CD4-positive, alpha-beta memory T cell (primary cell): ENCODE results near the gene CENPU. TPM values are rescaled to one million over a fixed set of nuclear protein-coding genes. Genes with fewer than 3 reads are reported as not detected.

Source experiments
- CTCF ChIA-PET: fragments of 350-600 bp; sonication (Branson Sonifier 250); formaldehyde crosslinking; loops from one replicate; lab custom pipeline; 2021; ENCODE audit warnings: inconsistent platforms; ENCODE audit not compliant: partially characterized antibody; lab: Charles Lee
- POLR2A ChIA-PET: fragments of 350-600 bp; sonication (Branson Sonifier 250); formaldehyde crosslinking; loops from one replicate; lab custom pipeline; 2021; ENCODE audit not compliant: partially characterized antibody; lab: Charles Lee
- DNase-seq, 5 donors: peaks; one replicate each; pipeline versions ENCODE4 v3.0.0 to v3.0.0-alpha.2; 2020 to 2022; ENCODE audit warnings: mixed read lengths in 1 of 5
- H3K27ac ChIP-seq: one replicate; pipeline ENCODE4 v1.7.0; 2013; ENCODE audit warnings: low read depth, low read length
- H3K27me3 ChIP-seq: 2 replicates; pipeline ENCODE4 v1.7.0; 2013; ENCODE audit warnings: mild to moderate bottlenecking, low read length, moderate library complexity; ENCODE audit not compliant: insufficient read depth
- H3K36me3 ChIP-seq: 2 replicates; pipeline ENCODE4 v1.7.0; 2013; ENCODE audit warnings: mild to moderate bottlenecking, low read length, moderate library complexity; ENCODE audit not compliant: insufficient read depth
- H3K4me1 ChIP-seq: 2 replicates; pipeline ENCODE4 v1.7.0; 2013; ENCODE audit warnings: mild to moderate bottlenecking, low read length, moderate library complexity; ENCODE audit not compliant: insufficient read depth
- H3K4me3 ChIP-seq, 2 donors: one replicate each; pipeline ENCODE4 v1.7.0; 2013; ENCODE audit warnings: low read length in 2 of 2, mild to moderate bottlenecking in 1 of 2
- H3K9me3 ChIP-seq, 2 donors: one replicate each; pipeline ENCODE4 v1.7.0; 2013; ENCODE audit warnings: low read length in 2 of 2, control low read depth in 1 of 2; ENCODE audit not compliant: control insufficient read depth in 1 of 2
- H3K27ac Mint-ChIP-seq, 7 donors: one replicate each; pipeline ENCODE4 v1.8.0; 2020 to 2021; ENCODE audit warnings: mixed read lengths in 7 of 7, mild to moderate bottlenecking in 6 of 7, inconsistent platforms in 3 of 7, moderate library complexity in 3 of 7
- H3K27me3 Mint-ChIP-seq, 2 donors: one replicate each; pipeline ENCODE4 v1.8.0; 2020 to 2021; ENCODE audit warnings: mixed read lengths in 2 of 2
- H3K36me3 Mint-ChIP-seq, 2 donors: one replicate each; pipeline ENCODE4 v1.8.0; 2020 to 2021; ENCODE audit warnings: mixed read lengths in 2 of 2, inconsistent platforms in 1 of 2, mild to moderate bottlenecking in 1 of 2
- H3K4me1 Mint-ChIP-seq, 4 donors: one replicate each; pipeline ENCODE4 v1.8.0; 2020 to 2021; ENCODE audit warnings: mixed read lengths in 4 of 4, mild to moderate bottlenecking in 1 of 4
- H3K4me3 Mint-ChIP-seq, 8 donors: one replicate each; pipeline ENCODE4 v1.8.0; 2020 to 2021; ENCODE audit warnings: mixed read lengths in 8 of 8, mild to moderate bottlenecking in 7 of 8, moderate library complexity in 6 of 8, inconsistent platforms in 3 of 8
- H3K9me3 Mint-ChIP-seq, 8 donors: one replicate each; pipeline ENCODE4 v1.8.0; 2020 to 2021; ENCODE audit warnings: mixed read lengths in 8 of 8, mild to moderate bottlenecking in 5 of 8, inconsistent platforms in 3 of 8, moderate library complexity in 1 of 8
- intact Hi-C: fragments of 100-400 bp; cut with micrococcal nuclease; formaldehyde crosslinking; loops from one replicate; pipeline ENCODE4 v1.15.1; 2023
- polyA plus RNA-seq, 2 donors: library from polyadenylated mRNA; unstranded; fragments of 300-500 nt; fragmentation: Illumina TruSeq; gene quantifications; one replicate each; pipeline ENCODE4 v1.2.3, GENCODE V29; 2021
- total RNA-seq, 2 experiments: library from RNA; stranded (reverse); gene quantifications; one replicate each; pipeline ENCODE4 v1.2.3, GENCODE V29; 2021

The CENPU gene
- total and polyA plus RNA-seq, 4 experiments from 2014 or later: 2.1 to 4.6 (median 3.2) TPM

DNA sequence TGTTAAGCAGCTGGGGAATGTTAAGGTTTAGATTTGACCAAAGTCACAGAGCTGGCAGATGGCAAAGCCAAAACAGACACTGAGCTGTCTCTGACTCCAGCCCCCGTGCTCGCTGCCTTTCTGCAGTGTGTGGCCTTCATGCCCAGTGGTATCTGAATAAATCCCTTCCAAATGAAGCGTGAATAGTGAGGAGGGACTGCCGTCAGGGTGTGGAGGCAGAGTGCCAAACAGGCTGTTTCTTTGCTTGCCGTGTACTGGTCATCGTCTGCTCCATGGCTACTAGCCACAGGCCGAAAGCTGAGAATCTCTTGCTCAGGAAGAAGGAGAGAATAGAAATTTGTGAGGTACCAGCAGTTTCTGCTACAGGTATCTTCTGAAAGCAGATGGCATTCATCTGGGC lies 64.6 kb downstream of the CENPU start:
- no peaks in the 10 kb centered on the region for H3K36me3 ChIP-seq
- CTCF ChIA-PET: interaction anchor here (0.8 to 3.5 kb wide), 3 partner anchors 14 to 405 kb away, joined by 3 to 13 read pairs (median 11); partner anchors contain the start of genes CASP3 and PRIMPOL
- H3K27me3 ChIP-seq: no peaks in the 10 kb centered on the region
- H3K27me3 Mint-ChIP-seq: no peaks in the 10 kb centered on the region
- no peak for DNase-seq
- H3K4me1 ChIP-seq: peaks cover 24% of the 10 kb centered on the region
- no peak overlapping the region for H3K4me3 ChIP-seq
- peaks cover 16 to 34% (median 30%) of the 10 kb centered on the region in 4 donors for H3K4me1 Mint-ChIP-seq
- intact Hi-C loops: no loop called here
- H3K27ac Mint-ChIP-seq: peak overlapping the region in 6 of 7 donors; percentile 6 to 84 (median 70)
- no peaks in the 10 kb centered on the region for H3K9me3 ChIP-seq
- H3K9me3 Mint-ChIP-seq: no peaks in the 10 kb centered on the region
- peaks cover 35 to 38% of the 10 kb centered on the region in 2 donors for H3K36me3 Mint-ChIP-seq
- H3K4me3 Mint-ChIP-seq: peak overlapping the region in 3 of 8 donors; percentile 4 to 47 (median 43)
- no peak overlapping the region for H3K27ac ChIP-seq
- POLR2A ChIA-PET: interaction anchor here (1.5 to 1.6 kb wide), 3 partner anchors 20 to 65 kb away, joined by 4 to 15 read pairs (median 8); partner anchors contain the start of genes CASP3, CENPU and PRIMPOL

DNA sequence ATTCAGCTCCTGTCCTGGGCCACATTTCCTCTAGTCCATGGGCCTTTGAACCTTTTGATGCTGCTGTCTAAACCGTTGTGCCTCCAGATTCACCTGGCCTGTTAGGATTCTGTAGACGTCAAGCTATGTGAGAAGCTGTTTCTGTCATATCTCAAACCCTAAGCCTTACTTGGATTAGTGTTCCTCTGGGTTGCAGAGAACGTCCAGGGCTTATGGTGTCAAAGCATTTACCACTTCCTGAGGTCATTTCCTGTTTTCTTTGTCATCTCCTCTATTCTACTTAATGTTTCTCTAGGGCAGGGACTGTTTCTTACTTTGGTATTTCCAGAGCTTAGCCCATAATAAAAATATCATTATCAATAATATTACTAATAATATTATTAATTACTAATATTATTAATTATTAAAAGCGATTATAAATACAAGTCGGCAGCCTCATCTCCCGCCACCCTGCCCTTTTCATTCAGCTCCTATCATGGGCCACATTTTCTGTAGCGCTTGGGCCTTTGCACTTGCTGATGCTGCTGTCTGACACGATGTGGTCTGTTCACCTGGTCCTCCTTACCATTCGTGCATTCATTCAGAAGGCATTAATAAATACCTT lies 65.3 kb downstream of the CENPU start:
- peaks cover 16 to 34% (median 30%) of the 10 kb centered on the region in 4 donors for H3K4me1 Mint-ChIP-seq
- H3K27me3 ChIP-seq: no peaks in the 10 kb centered on the region
- H3K4me3 Mint-ChIP-seq: peak overlapping the region in 7 of 8 donors; percentile 25 to 77 (median 40)
- no peaks in the 10 kb centered on the region for H3K9me3 Mint-ChIP-seq
- no peaks in the 10 kb centered on the region for H3K9me3 ChIP-seq
- POLR2A ChIA-PET: interaction anchor here (1.5 to 1.6 kb wide), 3 partner anchors 19 to 65 kb away, joined by 4 to 15 read pairs (median 8); partner anchors contain the start of genes CASP3, CENPU and PRIMPOL
- CTCF ChIA-PET: interaction anchor here (2.7 to 3.5 kb wide), 2 partner anchors 20 to 404 kb away, joined by 11 to 13 read pairs; partner anchors contain the start of genes CASP3 and PRIMPOL
- peak overlapping the region; percentile 54 to 94 (median 72) for H3K27ac Mint-ChIP-seq
- peak in 4 of 5 donors; percentile 24 to 38 (median 32) for DNase-seq
- H3K36me3 Mint-ChIP-seq: peaks cover 29 to 32% of the 10 kb centered on the region in 2 donors
- no peaks in the 10 kb centered on the region for H3K36me3 ChIP-seq
- H3K4me1 ChIP-seq: peaks cover 24% of the 10 kb centered on the region
- H3K27me3 Mint-ChIP-seq: no peaks in the 10 kb centered on the region
- H3K4me3 ChIP-seq: no peak overlapping the region
- intact Hi-C loops: no loop called here
- H3K27ac ChIP-seq: peak overlapping the region; percentile 5

DNA sequence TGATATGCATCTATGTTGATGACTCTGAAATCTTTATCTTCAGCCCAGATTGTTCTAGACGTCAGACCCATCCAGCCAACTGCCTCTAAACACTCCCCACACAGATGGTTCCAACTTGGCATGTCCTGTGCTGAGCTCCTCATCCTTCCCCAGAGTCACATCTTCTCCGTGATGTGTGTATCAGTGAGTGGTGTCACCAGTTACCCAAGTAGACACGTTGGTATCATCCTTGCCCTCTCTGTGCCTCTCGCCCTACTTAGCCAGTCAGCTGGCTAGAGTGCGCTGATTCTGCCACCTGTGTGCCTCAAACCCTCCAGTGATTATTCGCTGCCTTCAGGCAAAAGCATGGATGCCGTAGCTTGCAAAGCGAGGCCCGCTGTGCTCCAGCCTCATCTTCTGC lies 65.8 kb downstream of the CENPU start:
- intact Hi-C loops: no loop called here
- no peaks in the 10 kb centered on the region for H3K27me3 ChIP-seq
- DNase-seq: peak in 2 of 5 donors; percentile 13 to 16
- Mint-ChIP-seq H3K9me3 (no peaks in the 10 kb centered on the region), H3K36me3 (peaks cover 28 to 33% of the 10 kb centered on the region in 2 donors), H3K27me3 (no peaks in the 10 kb centered on the region), H3K4me1 (peaks cover 16 to 34% (median 30%) of the 10 kb centered on the region in 4 donors), H3K27ac (peak overlapping the region; percentile 54 to 94 (median 72)), H3K4me3 (peak overlapping the region in 7 of 8 donors; percentile 10 to 77 (median 32))
- H3K27ac ChIP-seq: peak overlapping the region; percentile 5
- H3K36me3 ChIP-seq: no peaks in the 10 kb centered on the region
- H3K4me3 ChIP-seq: no peak overlapping the region
- H3K4me1 ChIP-seq: peaks cover 24% of the 10 kb centered on the region
- CTCF ChIA-PET: interaction anchor here (3.5 kb wide), 1 partner anchor 19 kb away, joined by 13 read pairs; the partner anchor contains the start of genes CASP3 and PRIMPOL
- no peaks in the 10 kb centered on the region for H3K9me3 ChIP-seq
- POLR2A ChIA-PET: interaction anchor here (1.5 to 1.6 kb wide), 3 partner anchors 19 to 66 kb away, joined by 4 to 15 read pairs (median 8); partner anchors contain the start of genes CASP3, CENPU and PRIMPOL

DNA sequence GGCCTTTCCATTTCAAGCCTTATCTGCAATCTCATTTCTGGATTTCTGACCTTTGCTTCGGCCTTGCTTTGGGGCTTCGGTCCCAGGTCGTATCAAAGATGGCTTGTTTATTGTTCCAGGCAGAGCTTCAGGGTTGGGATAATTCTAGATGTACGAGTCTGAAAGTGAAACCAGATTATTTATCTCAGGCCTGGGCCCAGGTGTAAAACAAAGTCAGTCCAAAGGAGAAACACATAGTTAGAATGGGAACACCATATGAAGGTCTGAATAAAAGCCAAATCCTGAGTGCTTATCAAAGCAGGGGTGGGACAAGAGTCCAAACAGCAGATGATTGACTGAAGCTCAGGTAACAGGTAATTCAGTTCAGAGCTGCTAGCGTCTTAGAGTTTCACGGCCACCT lies 67.2 kb downstream of the CENPU start:
- H3K4me3 ChIP-seq: no peak overlapping the region
- peaks cover 22 to 30% of the 10 kb centered on the region in 2 donors for H3K36me3 Mint-ChIP-seq
- intact Hi-C loops: no loop called here
- peaks cover 16 to 34% (median 30%) of the 10 kb centered on the region in 4 donors for H3K4me1 Mint-ChIP-seq
- no peak for DNase-seq
- H3K9me3 Mint-ChIP-seq: no peaks in the 10 kb centered on the region
- H3K4me1 ChIP-seq: peaks cover 24% of the 10 kb centered on the region
- ChIA-PET POLR2A (interaction anchor here (1.1 kb wide), 1 partner anchor 17 kb away, joined by 4 read pairs; no protein-coding TSS in a partner anchor), CTCF (interaction anchor here (0.8 kb wide), 1 partner anchor 10 kb away, joined by 3 read pairs; no protein-coding TSS in a partner anchor)
- H3K9me3 ChIP-seq: no peaks in the 10 kb centered on the region
- H3K27ac ChIP-seq: no peak overlapping the region
- H3K4me3 Mint-ChIP-seq: no peak overlapping the region
- H3K27me3 ChIP-seq: no peaks in the 10 kb centered on the region
- H3K36me3 ChIP-seq: no peaks in the 10 kb centered on the region
- H3K27ac Mint-ChIP-seq: no peak overlapping the region
- H3K27me3 Mint-ChIP-seq: no peaks in the 10 kb centered on the region

DNA sequence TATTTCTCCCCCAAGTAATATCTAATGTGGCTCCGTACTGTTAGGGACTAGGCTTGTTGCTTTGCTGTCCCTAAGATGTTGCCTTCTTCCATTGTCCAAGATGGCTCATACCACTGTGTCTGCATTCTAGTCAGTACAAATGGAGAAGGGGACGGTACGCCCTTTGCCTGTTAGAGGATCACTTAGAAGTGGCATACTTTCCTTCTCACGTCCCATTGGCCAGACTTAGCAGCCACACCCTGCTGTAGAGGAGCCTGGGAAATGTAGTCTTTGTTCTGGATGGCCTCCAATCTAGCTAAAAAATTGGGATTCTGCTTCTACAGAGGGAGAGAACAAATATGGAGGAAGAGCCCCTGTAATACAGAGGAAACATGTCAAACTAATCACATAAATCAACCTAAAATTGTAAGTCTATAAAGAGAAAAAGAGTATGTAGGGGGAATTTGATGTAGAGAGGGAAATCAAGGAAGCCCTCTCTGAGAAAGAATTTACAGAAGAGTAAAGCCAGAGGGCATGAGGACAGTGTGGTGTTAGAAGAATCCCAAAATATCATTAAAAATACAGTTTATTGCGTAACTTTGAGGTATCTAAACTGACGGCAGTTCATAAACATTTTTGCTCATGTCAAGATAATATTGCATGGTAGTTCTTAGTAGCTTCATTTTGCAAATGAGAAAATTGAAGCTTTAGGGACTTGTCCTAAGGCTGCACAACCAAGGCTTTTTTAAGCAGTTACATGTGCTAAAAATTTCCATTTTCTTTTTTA lies 69.3 kb downstream of the CENPU start:
- Histone ChIP-seq H3K9me3 (no peaks in the 10 kb centered on the region), H3K27me3 (no peaks in the 10 kb centered on the region), H3K36me3 (no peaks in the 10 kb centered on the region), H3K4me1 (peaks cover 22% of the 10 kb centered on the region), H3K4me3 (no peak overlapping the region), H3K27ac (no peak overlapping the region)
- ChIA-PET POLR2A (no interaction called here), CTCF (interaction anchor here (1.0 to 1.1 kb wide), 2 partner anchors 15 to 16 kb away, joined by 3 read pairs; partner anchors contain the start of genes CASP3 and PRIMPOL)
- intact Hi-C loops: no loop called here
- no peak for DNase-seq
- Mint-ChIP-seq H3K4me1 (peaks cover 14 to 27% (median 23%) of the 10 kb centered on the region in 4 donors), H3K27ac (peak overlapping the region in 1 of 7 donors; percentile 48), H3K4me3 (no peak overlapping the region), H3K36me3 (peaks cover 29 to 30% of the 10 kb centered on the region in 2 donors), H3K9me3 (no peaks in the 10 kb centered on the region), H3K27me3 (no peaks in the 10 kb centered on the region)

DNA sequence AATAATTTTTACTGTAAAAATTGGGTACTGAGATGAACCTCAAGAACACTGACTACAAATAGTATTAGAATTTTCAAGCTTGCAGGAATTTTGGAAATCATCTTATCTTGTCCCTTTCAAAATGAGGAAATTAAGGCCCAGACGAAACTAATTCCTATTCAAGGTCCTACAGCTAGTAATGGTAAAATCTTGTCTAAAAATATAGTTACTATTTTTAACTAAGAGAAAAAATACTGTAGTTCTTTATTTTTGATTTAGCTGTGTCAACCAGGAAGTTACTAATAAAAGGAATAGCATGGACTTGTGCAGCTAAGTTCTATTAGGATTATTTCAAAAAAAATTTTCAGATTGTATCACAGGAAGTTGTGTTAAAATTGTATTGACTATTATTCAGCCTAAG lies 71.7 kb downstream of the CENPU start:
- intact Hi-C loops: no loop called here
- ChIA-PET CTCF (interaction anchor here (0.9 to 1.4 kb wide), 2 partner anchors 58 to 398 kb away, joined by 3 to 4 read pairs; no protein-coding TSS in a partner anchor), POLR2A (interaction anchor here (1.2 to 1.7 kb wide), 3 partner anchors 10 to 72 kb away, joined by 3 to 13 read pairs (median 3); partner anchors contain the start of genes CASP3, CENPU and PRIMPOL)
- H3K27ac Mint-ChIP-seq: no peak overlapping the region
- no peaks in the 10 kb centered on the region for H3K27me3 ChIP-seq
- H3K27ac ChIP-seq: no peak overlapping the region
- H3K4me3 ChIP-seq: no peak overlapping the region
- no peaks in the 10 kb centered on the region for H3K9me3 Mint-ChIP-seq
- peaks cover 0 to 5% (median 3%) of the 10 kb centered on the region in 4 donors for H3K4me1 Mint-ChIP-seq
- no peak overlapping the region for H3K4me3 Mint-ChIP-seq
- DNase-seq: no peak
- no peaks in the 10 kb centered on the region for H3K4me1 ChIP-seq
- H3K36me3 Mint-ChIP-seq: peaks cover 23 to 24% of the 10 kb centered on the region in 2 donors
- no peaks in the 10 kb centered on the region for H3K27me3 Mint-ChIP-seq
- H3K9me3 ChIP-seq: no peaks in the 10 kb centered on the region
- no peaks in the 10 kb centered on the region for H3K36me3 ChIP-seq
